ENCODE data around the gene SDCBP2.

DNA sequence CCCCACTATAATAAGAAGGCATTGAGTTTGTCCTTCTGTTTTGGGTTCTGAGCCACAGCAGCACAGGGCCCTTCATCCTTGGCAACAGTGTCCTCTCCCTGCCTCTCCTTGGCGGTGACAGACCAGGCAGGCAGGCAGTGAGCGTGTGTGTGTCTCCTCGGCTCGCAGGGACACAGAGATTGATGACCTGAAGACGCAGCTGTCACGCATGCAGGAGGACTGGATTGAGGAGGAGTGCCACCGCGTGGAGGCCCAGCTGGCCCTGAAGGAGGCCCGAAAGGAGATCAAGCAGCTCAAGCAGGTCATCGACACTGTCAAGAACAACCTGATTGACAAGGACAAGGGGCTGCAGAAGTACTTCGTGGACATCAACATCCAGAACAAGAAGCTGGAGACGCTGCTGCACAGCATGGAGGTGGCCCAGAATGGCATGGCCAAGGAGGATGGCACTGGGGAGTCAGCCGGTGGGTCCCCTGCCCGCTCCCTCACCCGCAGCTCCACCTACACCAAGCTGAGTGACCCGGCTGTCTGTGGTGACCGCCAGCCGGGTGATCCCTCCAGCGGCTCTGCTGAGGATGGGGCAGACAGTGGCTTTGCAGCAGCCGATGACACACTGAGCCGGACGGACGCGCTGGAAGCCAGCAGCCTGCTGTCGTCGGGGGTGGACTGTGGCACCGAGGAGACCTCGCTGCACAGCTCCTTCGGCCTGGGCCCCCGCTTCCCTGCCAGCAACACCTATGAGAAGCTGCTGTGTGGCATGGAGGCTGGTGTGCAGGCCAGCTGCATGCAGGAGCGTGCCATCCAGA, 24.0 kb downstream of the SDCBP2 start:
- TF ChIP-seq, protein P1, sequence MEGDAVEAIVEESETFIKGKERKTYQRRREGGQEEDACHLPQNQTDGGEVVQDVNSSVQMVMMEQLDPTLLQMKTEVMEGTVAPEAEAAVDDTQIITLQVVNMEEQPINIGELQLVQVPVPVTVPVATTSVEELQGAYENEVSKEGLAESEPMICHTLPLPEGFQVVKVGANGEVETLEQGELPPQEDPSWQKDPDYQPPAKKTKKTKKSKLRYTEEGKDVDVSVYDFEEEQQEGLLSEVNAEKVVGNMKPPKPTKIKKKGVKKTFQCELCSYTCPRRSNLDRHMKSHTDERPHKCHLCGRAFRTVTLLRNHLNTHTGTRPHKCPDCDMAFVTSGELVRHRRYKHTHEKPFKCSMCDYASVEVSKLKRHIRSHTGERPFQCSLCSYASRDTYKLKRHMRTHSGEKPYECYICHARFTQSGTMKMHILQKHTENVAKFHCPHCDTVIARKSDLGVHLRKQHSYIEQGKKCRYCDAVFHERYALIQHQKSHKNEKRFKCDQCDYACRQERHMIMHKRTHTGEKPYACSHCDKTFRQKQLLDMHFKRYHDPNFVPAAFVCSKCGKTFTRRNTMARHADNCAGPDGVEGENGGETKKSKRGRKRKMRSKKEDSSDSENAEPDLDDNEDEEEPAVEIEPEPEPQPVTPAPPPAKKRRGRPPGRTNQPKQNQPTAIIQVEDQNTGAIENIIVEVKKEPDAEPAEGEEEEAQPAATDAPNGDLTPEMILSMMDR (IDR thresholded peaks at IDR 0.05), result no peak
- no peak for TF ChIP-seq POLR2A (IDR thresholded peaks at IDR 0.05)
- no peak for TF ChIP-seq POLR2AphosphoS5 (IDR thresholded peaks at IDR 0.05)
